GM18519 (cell line): ENCODE measurements around the gene BET1L.
"Not testable (repeated sequence)": the region's sequence is repeated elsewhere in the genome, so short reads cannot be mapped to it uniquely, and the experiment has no call there.

Source experiments
- ATAC-seq: cut with Tn5 transposase; IDR thresholded peaks from one replicate; pipeline ENCODE4 v1.9.1; 2021; ENCODE audit warnings: mild to moderate bottlenecking, moderate library complexity; ENCODE audit not compliant: unreplicated experiment, low FRiP score

BET1L gene

DNA sequence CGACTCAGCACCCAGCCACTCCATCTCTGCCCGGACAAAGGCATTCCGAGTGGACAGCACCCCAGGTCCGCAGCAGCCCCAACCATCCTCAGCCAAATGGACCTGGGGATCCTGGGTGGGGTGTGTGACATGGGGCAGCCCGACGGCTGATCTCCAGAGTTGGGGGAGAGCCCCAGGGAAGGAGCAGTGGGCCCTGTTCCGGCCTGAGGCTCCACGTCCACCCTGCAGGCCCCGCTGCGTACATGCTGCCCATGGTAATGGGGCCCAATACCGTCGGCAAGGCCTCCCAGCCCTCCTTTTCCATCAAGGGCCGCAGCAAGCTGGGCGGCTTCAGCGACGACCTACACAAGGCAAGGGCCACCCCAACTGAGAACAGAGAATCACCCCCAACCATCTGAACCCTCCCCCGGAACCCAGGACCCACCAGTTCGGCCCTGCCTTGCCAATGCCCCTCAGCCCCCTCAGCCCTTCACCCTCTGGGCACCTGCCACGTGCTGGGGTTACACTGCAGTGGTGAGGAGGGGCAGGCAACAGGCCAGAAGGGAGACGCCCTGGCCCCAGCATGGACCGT, 8.9 kb downstream of the BET1L start:
- ATAC-seq, result no peak

GRCh38 chr11:197741-198235, 9.4 kb downstream of the BET1L start:
- ATAC-seq, result no peak

GRCh38 chr11:196786-197731, 10.1 kb downstream of the BET1L start:
- ATAC-seq, result no peak

DNA sequence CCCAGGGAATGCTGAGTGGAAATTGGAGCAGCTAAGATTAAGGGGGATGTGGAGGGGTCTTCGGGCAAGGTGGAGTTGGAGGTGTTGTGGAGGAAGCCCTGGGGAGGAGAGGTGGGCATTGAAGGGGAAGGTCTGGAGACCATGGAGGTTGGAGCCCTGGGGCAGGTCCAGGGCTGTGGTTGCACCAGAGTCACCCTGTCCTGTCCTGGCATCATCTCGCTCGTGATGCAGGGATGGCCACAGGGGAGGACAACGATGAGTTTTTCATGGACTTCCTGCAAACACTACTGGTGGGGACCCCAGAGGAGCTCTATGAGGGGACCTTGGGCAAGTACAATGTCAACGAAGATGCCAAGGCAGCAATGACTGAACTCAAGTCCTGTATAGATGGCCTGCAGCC, 13.7 kb downstream of the BET1L start:
- not testable (repeated sequence) for ATAC-seq

GRCh38 chr11:192674-193128, 14.5 kb downstream of the BET1L start, which contains the start of gene SCGB1C1:
Gene SCGB1C1, plus strand, starts transcription at chr11:193078. Its CDS starts 22 bp downstream, at chr11:193100.
- not testable (repeated sequence) for ATAC-seq

GRCh38 chr11:191490-192478, 15.4 kb downstream of the BET1L start:
- ATAC-seq, result not testable (repeated sequence)

DNA sequence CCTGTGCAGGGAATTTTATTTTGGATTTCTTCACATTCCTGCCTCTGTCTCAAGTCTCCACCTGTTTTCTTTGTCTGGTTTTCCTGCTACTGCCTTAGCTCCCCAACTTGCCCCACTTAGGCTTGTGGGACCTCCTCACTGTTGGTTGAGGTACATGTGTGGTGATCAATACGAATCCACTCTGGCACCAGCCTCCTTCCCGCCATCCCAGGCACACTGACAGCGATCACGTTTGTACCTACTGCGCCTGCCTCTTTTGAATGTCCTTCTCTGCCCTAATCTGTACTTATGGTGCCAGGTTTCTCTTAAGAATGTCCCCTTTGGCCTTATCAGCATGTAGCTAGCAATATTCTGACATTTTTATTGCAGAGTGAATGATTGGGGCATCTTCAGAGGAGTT, 16.7 kb downstream of the BET1L start:
- ATAC-seq, result not testable (repeated sequence)

GRCh38 chr11:189843-190311, 17.3 kb downstream of the BET1L start:
- ATAC-seq, result peak; percentile 53

GRCh38 chr11:189200-189783, 17.9 kb downstream of the BET1L start:
- ATAC-seq, result not testable (repeated sequence)

- not testable (repeated sequence) for ATAC-seq
Measured at GRCh38 chr11:180242-180641, 27.0 kb downstream of the BET1L start.
